Rectal smooth muscle tissue (tissue), 1 donor: ENCODE data around the gene RHBDL2.
"Not testable (repeated sequence)": the region's sequence is repeated elsewhere in the genome, so short reads cannot be mapped to it uniquely, and the experiment has no call there.

Experiments used
- H3K27ac ChIP-seq: one replicate; pipeline ENCODE4 v1.7.0; 2013; ENCODE audit warnings: low read depth, low read length, inconsistent platforms
- H3K27me3 ChIP-seq: one replicate; pipeline ENCODE4 v1.7.0; 2013; ENCODE audit warnings: low read length; ENCODE audit not compliant: control insufficient read depth, insufficient read depth
- H3K36me3 ChIP-seq: one replicate; pipeline ENCODE4 v1.7.0; 2013; ENCODE audit warnings: low read length; ENCODE audit not compliant: control insufficient read depth, insufficient read depth
- H3K4me1 ChIP-seq: one replicate; pipeline ENCODE4 v1.7.0; 2013; ENCODE audit warnings: low read length; ENCODE audit not compliant: control insufficient read depth, insufficient read depth
- H3K4me3 ChIP-seq: one replicate; pipeline ENCODE4 v1.7.0; 2013; ENCODE audit warnings: low read length
- H3K9ac ChIP-seq: one replicate; pipeline ENCODE4 v1.7.0; 2013; ENCODE audit warnings: low read length

The RHBDL2 gene

GRCh38 chr1:38925391-38925790 lies 16.2 kb downstream of the RHBDL2 start:
- no peaks in the 10 kb centered on the region for H3K4me1 ChIP-seq
- no peak overlapping the region for H3K9ac ChIP-seq
- H3K4me3 ChIP-seq: no peak overlapping the region
- no peaks in the 10 kb centered on the region for H3K27me3 ChIP-seq
- H3K36me3 ChIP-seq: no peaks in the 10 kb centered on the region
- no peak overlapping the region for H3K27ac ChIP-seq

DNA sequence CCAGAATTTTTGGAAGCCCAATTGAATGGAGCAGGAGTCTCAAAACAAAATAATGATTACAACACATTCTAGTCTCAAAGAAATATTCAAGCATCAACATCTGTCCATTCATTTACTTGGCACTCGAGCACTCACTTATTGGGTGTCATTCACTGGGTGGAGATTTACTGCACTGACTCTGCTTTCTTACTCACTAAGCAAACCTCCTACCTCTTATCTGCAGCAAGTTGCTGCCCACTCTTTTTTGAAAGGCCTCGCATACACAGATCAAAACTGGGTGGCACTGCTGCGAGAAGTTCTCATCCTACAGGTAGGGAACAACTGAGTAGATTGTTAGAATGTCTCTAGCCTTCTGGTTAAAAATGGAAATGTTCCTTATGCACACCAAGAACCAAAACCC lies 18.0 kb downstream of the RHBDL2 start:
- Histone ChIP-seq H3K9ac (no peak overlapping the region), H3K4me1 (no peaks in the 10 kb centered on the region), H3K27me3 (no peaks in the 10 kb centered on the region), H3K27ac (no peak overlapping the region), H3K36me3 (no peaks in the 10 kb centered on the region), H3K4me3 (no peak overlapping the region)

DNA sequence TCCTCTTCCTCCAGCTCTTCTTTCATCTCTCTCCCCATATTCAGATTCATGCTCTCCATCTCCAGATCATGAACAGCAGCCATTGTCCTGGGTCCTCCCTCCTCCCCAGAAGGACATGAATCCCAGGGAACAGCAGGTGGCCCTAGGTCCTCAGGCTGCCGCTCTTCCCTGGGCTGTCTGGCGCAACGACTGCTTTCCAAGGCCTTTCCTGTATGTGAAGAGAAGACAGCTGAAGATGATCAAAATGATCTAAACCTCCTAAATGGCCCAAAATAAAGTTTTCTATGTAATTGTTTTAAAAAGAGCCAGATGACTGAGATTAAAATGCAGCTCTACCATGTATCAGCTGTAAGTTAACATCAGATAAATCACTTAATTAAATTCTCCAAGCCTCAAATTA lies 22.5 kb downstream of the RHBDL2 start:
- Histone ChIP-seq H3K27ac (no peak overlapping the region), H3K27me3 (no peaks in the 10 kb centered on the region), H3K4me3 (no peak overlapping the region), H3K9ac (no peak overlapping the region), H3K36me3 (no peaks in the 10 kb centered on the region), H3K4me1 (no peaks in the 10 kb centered on the region)

- no peak overlapping the region for H3K4me3 ChIP-seq
- H3K4me1 ChIP-seq: no peaks in the 10 kb centered on the region
- no peak overlapping the region for H3K27ac ChIP-seq
- H3K27me3 ChIP-seq: no peaks in the 10 kb centered on the region
- no peaks in the 10 kb centered on the region for H3K36me3 ChIP-seq
- H3K9ac ChIP-seq: no peak overlapping the region
These were observed 23.1 kb downstream of the RHBDL2 start for GRCh38 chr1:38918568-38918967.

GRCh38 chr1:38917772-38918171 lies 23.9 kb downstream of the RHBDL2 start:
- Histone ChIP-seq H3K36me3 (no peaks in the 10 kb centered on the region), H3K9ac (no peak overlapping the region), H3K4me3 (no peak overlapping the region), H3K27ac (no peak overlapping the region), H3K27me3 (no peaks in the 10 kb centered on the region), H3K4me1 (no peaks in the 10 kb centered on the region)

GRCh38 chr1:38917337-38917736 lies 24.3 kb downstream of the RHBDL2 start:
- no peak overlapping the region for H3K9ac ChIP-seq
- H3K36me3 ChIP-seq: no peaks in the 10 kb centered on the region
- no peak overlapping the region for H3K27ac ChIP-seq
- no peak overlapping the region for H3K4me3 ChIP-seq
- no peaks in the 10 kb centered on the region for H3K27me3 ChIP-seq
- H3K4me1 ChIP-seq: no peaks in the 10 kb centered on the region

DNA sequence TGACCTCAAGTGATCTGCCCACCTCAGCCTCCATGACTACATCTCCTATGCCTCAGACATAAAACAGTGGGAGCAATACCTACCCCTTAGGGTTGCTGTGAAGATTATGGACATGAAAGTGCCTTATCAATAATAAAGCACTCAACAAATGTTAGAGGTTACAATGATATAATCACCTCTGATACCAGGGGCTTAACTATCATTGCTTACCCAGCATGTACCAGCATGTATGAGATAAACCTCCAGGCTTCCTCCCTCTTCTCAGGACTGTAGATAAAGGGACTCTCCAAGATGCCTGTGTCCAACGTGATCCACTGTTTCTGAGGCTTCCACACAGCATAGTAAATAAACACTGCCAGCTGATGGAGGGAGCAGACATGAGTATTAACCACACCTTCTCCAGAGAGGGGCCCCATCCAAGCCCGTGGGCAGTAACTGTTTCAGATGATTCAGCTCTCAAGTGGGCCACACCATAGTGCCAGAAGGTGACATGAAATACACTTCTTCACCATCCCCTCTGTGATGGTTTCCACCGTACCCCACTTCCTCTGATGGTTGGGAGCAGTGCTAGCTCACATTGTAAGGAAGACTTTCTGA lies 26.2 kb downstream of the RHBDL2 start:
- H3K9ac ChIP-seq: no peak overlapping the region
- H3K4me3 ChIP-seq: no peak overlapping the region
- no peaks in the 10 kb centered on the region for H3K36me3 ChIP-seq
- H3K4me1 ChIP-seq: no peaks in the 10 kb centered on the region
- H3K27me3 ChIP-seq: no peaks in the 10 kb centered on the region
- H3K27ac ChIP-seq: no peak overlapping the region

DNA sequence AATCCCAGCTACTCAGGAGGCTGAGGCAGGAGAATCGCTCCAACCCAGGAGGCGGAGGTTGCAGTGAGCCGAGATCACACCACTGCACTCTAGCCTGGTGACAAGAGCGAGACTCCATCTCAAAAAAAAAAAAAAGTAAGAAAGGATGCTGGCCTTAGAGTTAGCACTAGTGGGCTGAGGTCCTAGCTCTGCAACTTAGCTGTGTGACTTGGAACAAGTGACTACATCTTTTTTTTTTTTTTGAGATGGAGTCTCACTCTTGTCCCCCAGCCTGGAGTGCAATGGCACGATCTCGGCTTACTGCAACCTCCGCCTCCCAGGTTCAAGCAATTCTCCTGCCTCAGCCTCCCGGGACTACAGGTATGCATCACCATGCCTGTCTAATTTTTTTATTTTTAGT lies 26.7 kb downstream of the RHBDL2 start:
- H3K27me3 ChIP-seq, H3K4me3 ChIP-seq, H3K27ac ChIP-seq, H3K4me1 ChIP-seq, H3K36me3 ChIP-seq, H3K9ac ChIP-seq: not testable (repeated sequence)

DNA sequence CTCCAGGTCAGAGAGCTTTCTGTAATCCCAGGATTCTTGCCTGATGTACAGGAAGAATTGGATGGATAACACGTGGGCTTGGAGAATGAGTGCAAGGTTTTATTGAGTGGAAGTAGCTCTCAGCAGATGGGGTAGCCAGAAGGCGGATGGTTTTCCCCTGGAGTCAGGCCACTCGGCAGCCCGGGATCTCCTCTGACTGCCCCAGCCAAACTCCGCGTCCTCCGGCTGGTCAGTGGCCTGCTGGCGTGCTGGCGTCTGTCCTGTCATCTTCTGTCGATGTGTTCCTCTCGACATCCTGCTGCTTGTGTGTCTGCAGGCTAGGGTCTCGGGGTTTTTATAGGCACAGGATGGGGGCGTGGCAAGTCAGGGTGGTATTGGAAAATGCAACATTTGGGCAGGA lies 32.8 kb downstream of the RHBDL2 start:
- Histone ChIP-seq H3K4me3 (no peak overlapping the region), H3K27ac (no peak overlapping the region), H3K9ac (no peak overlapping the region), H3K27me3 (no peaks in the 10 kb centered on the region), H3K36me3 (no peaks in the 10 kb centered on the region), H3K4me1 (no peaks in the 10 kb centered on the region)

DNA sequence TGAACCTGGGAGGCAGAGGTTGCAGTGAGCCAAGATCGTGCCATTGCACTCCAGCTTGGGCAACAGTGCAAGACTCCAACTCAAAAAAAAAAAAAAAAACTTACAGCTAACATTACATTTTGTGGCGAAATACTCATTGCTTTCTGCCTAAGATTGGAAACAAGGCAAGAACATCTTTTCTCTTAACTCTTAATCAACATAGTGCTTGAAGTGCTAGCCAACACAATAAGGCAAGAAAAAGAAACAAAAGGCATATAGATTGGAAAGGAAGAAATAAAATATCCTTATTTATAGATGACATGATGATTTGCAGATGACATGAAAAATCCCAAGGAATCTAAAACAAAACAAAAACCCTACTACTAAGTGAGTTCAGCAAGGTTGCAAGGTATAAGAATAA lies 35.6 kb downstream of the RHBDL2 start:
- no peaks in the 10 kb centered on the region for H3K27me3 ChIP-seq
- H3K9ac ChIP-seq: no peak overlapping the region
- no peak overlapping the region for H3K27ac ChIP-seq
- H3K4me1 ChIP-seq: no peaks in the 10 kb centered on the region
- H3K4me3 ChIP-seq: no peak overlapping the region
- H3K36me3 ChIP-seq: no peaks in the 10 kb centered on the region

DNA sequence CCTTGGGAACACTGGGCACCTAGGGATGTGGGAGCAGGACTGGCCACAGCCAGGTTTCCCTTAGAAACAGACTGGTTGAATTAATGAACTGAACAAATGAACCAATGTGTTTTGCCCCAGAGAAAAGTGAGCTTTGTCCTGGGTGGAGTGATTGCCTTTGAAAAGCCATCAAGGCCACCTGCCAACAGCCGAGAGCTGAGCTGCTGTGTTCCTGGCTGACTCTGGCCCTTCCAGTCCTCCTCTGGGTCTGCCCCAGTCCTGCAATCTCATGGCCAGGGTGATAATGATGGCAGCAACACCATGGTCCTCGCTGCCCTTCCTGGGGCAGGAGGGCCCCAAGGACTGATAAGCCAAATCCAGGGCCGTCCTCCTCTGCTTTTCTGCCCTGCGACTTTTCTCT lies 42.1 kb downstream of the RHBDL2 start:
- Histone ChIP-seq H3K4me1 (no peaks in the 10 kb centered on the region), H3K4me3 (no peak overlapping the region), H3K27me3 (no peaks in the 10 kb centered on the region), H3K27ac (no peak overlapping the region), H3K36me3 (no peaks in the 10 kb centered on the region), H3K9ac (no peak overlapping the region)

DNA sequence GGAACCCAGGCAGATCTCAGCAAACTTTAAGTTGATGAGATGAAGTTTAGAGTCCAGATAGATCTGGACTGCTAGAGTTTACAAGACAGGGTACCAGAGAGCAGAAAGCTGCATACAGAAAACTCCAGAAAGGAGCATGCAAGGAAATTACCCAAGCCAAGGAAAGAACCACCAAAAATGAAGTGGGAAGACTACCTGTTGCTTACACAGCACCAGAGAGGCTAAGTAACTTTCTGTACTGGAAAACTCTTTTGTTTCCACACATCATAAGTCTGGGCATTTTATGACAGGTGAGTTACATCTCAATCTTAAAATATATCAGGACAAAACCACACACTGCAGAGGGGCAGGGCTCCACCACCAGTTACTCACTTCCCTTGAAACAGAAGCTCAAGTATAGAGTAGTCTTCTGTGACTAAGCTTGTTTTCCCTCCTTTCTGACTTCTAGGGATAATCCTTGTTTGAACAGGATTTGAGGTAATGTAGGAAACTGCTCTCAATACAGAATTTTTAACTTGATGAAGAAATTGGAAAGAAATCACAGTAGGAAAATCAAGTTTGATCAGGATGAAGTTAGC lies 42.9 kb downstream of the RHBDL2 start:
- H3K36me3 ChIP-seq: no peaks in the 10 kb centered on the region
- H3K27me3 ChIP-seq: no peaks in the 10 kb centered on the region
- no peak overlapping the region for H3K9ac ChIP-seq
- no peak overlapping the region for H3K4me3 ChIP-seq
- H3K27ac ChIP-seq: no peak overlapping the region
- H3K4me1 ChIP-seq: no peaks in the 10 kb centered on the region

DNA sequence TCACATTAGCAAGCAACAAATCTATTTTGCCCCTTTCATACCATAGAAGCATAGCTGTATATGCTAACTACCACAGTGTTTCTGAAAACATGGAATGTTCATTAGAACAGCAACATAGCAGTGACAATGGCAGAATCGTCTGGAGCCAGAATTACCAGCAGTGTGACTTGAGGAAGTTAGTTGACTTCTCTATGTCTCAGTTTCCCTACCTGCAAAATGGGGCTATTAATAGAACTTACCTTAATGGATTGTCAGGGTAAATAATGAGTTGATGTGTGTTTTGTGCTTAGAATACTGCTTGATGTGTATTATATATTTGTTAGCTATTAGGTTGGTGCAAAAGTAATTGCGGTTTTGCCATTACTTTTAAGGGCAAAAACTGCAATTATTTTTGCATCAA lies 45.5 kb downstream of the RHBDL2 start:
- Histone ChIP-seq H3K27me3 (no peaks in the 10 kb centered on the region), H3K4me1 (no peaks in the 10 kb centered on the region), H3K27ac (no peak overlapping the region), H3K9ac (no peak overlapping the region), H3K36me3 (peaks cover 3% of the 10 kb centered on the region), H3K4me3 (no peak overlapping the region)
